GM10266 (cell line): Measurements from ENCODE around the gene GNA12.

ENCODE experiments used
- DNase-seq: peaks from one replicate; pipeline ENCODE4 v3.0.0; 2012; ENCODE audit errors: extremely low spot score
- TF ChIP-seq, protein P1 (sequence below): IDR thresholded peaks from 2 replicates; pipeline ENCODE4 v1.5.1; 2012; ENCODE audit warnings: mild to moderate bottlenecking, low read depth; ENCODE audit not compliant: control insufficient read depth, insufficient read depth; ENCODE audit errors: missing control alignments

Gene GNA12

DNA sequence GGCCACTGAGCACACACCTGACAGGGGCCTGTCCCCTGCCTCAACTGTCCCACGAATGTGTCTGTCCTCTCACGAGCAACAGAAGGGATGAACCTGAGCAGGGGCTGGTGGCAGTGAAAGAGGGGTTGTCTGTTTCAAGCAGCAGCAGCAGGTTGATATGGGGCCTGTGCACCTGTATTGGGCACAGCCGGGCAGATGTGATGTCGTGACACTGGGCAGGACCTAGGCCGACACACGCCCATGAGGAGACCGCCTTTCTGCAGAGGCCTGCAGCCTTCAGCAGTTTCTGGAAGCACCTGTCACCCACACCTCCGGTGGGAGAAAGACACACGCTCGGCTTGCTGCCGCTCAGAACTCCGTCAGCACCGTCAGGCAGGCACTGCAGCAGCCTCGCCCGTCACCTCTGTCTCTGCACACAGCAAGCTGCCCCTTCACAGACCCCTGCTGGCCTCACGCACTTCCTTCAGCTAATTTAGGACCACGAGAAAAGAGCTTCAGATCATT, 107.6 kb downstream of the GNA12 start:
- no peak for DNase-seq
- TF ChIP-seq, protein P1, sequence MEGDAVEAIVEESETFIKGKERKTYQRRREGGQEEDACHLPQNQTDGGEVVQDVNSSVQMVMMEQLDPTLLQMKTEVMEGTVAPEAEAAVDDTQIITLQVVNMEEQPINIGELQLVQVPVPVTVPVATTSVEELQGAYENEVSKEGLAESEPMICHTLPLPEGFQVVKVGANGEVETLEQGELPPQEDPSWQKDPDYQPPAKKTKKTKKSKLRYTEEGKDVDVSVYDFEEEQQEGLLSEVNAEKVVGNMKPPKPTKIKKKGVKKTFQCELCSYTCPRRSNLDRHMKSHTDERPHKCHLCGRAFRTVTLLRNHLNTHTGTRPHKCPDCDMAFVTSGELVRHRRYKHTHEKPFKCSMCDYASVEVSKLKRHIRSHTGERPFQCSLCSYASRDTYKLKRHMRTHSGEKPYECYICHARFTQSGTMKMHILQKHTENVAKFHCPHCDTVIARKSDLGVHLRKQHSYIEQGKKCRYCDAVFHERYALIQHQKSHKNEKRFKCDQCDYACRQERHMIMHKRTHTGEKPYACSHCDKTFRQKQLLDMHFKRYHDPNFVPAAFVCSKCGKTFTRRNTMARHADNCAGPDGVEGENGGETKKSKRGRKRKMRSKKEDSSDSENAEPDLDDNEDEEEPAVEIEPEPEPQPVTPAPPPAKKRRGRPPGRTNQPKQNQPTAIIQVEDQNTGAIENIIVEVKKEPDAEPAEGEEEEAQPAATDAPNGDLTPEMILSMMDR, result no peak

DNA sequence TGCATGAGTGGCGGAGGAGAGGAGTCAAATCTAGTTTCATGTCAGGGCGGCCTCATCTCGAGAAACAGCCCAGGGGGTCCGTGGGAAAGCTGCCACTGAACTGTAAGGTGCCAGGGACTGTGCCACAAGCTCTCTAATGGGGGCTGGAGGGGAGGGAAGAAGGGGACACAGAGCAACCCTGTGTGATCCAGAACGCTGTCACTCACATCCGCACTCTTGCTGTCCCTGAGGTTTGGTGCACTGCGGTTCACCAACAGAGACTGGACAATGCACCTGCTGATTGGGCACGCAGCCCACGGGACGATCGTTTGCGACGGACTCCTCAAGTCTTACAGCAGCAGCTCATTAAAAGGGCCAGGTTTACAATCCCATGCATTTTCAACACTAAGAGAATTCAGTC, 108.4 kb downstream of the GNA12 start:
- no peak for DNase-seq
- TF ChIP-seq, protein P1, result no peak

GRCh38 chr7:2734751-2735571, 109.1 kb downstream of the GNA12 start:
- TF ChIP-seq, protein P1, result no peak
- no peak for DNase-seq

GRCh38 chr7:2734084-2734686, 109.9 kb downstream of the GNA12 start:
- no peak for DNase-seq
- TF ChIP-seq, protein P1, result no peak

GRCh38 chr7:2732959-2733584, 111.0 kb downstream of the GNA12 start:
- TF ChIP-seq, protein P1, result no peak
- no peak for DNase-seq

DNA sequence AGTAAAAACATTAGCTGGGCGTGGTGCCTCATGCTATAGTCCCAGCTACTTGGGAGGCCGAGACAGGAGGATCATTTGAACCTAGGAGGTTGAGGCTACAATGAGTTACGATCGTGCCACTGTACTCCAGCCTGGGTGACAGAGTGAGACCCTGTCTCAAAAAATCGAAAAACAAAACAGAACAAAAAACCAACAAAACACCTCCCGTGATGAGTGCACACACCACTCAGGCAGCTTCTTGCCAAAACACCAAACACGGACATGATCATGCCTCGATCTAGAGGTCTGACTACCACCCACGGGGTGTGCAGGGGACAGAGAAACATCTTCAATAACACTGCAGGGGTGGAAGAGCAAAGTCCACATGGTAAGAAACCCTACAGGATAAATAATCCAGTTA, 111.7 kb downstream of the GNA12 start:
- TF ChIP-seq, protein P1, result no peak
- DNase-seq, result no peak
